Fibroblast of peridontal ligament (primary cell): ENCODE measurements around the gene PLEKHF1.
"Not testable (repeated sequence)": the region's sequence is repeated elsewhere in the genome, so short reads cannot be mapped to it uniquely, and the experiment has no call there.

ENCODE experiments used
- DNase-seq: peaks from one replicate; pipeline ENCODE4 v3.0.0-alpha.2; 2010; ENCODE audit errors: extremely low read depth

Gene PLEKHF1

GRCh38 chr19:29699861-29700260 is 34.6 kb downstream of the PLEKHF1 start:
- no peak for DNase-seq

GRCh38 chr19:29700498-29700897 is 35.2 kb downstream of the PLEKHF1 start:
- DNase-seq: no peak

- DNase-seq: no peak
Measured at GRCh38 chr19:29702161-29702962, 37.1 kb downstream of the PLEKHF1 start.

- no peak for DNase-seq
Measured at GRCh38 chr19:29702963-29703320, 37.7 kb downstream of the PLEKHF1 start.

- no peak for DNase-seq
Measured at GRCh38 chr19:29704562-29705558, 39.6 kb downstream of the PLEKHF1 start.

- DNase-seq: no peak
Measured at GRCh38 chr19:29705706-29706105, 40.4 kb downstream of the PLEKHF1 start.

GRCh38 chr19:29706635-29707034 is 41.4 kb downstream of the PLEKHF1 start:
- no peak for DNase-seq

GRCh38 chr19:29708554-29709439 is 43.5 kb downstream of the PLEKHF1 start:
- DNase-seq: peak; percentile 10

- DNase-seq: not testable (repeated sequence)
Measured at GRCh38 chr19:29709440-29709798, 44.2 kb downstream of the PLEKHF1 start.

- DNase-seq: no peak
Measured at GRCh38 chr19:29711584-29712132, 46.4 kb downstream of the PLEKHF1 start.

GRCh38 chr19:29712744-29713516 is 47.7 kb downstream of the PLEKHF1 start:
- no peak for DNase-seq

- DNase-seq: peak; percentile 2
Measured at GRCh38 chr19:29714371-29714952, 49.2 kb downstream of the PLEKHF1 start.

GRCh38 chr19:29714953-29715700 is 49.9 kb downstream of the PLEKHF1 start, which contains the start of gene C19orf12:
Gene C19orf12 (minus strand): TSS chr19:29715261. CDS start chr19:29708413, 6,848 bp downstream.
- DNase-seq: peak; percentile 28

GRCh38 chr19:29715701-29716581 is 50.7 kb downstream of the PLEKHF1 start:
- DNase-seq: peak; percentile 24

- no peak for DNase-seq
Measured at GRCh38 chr19:29717051-29717450, 51.8 kb downstream of the PLEKHF1 start.

- DNase-seq: peak; percentile 7
Measured at GRCh38 chr19:29724102-29724641, 58.9 kb downstream of the PLEKHF1 start.

- DNase-seq: no peak
Measured at GRCh38 chr19:29724746-29725145, 59.5 kb downstream of the PLEKHF1 start.
